Epithelial cell of prostate (primary cell): ENCODE results near the gene KIAA0825.

Source experiments
- DNase-seq: peaks from one replicate; pipeline ENCODE4 v3.0.0-alpha.2; 2011; ENCODE audit warnings: low read depth, low spot score
- H3K27ac ChIP-seq: fragments of 450-650 bp; 2 replicates; pipeline ENCODE4 v1.5.1; 2017; ENCODE audit warnings: mild to moderate bottlenecking

KIAA0825 gene

DNA sequence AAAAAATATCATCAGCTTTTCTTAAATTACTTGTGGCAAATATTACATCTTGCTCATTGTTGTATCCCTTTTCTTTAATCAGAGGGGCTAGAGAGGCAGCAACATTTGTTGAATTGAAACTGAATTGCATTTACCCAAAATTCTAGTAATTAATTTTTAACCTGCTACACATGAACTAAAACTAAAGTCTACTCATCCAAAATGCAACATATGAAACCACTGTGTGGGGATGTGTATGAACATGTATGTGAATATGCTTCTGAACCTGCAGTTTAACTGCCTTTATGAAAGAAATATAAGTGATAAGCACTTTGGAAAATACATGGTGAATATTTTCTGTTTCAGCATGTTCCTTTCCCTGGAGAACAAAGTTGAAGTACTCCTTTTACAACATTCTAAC is 158.5 kb downstream of the KIAA0825 start:
- no peak for DNase-seq
- no peak overlapping the region for H3K27ac ChIP-seq

DNA sequence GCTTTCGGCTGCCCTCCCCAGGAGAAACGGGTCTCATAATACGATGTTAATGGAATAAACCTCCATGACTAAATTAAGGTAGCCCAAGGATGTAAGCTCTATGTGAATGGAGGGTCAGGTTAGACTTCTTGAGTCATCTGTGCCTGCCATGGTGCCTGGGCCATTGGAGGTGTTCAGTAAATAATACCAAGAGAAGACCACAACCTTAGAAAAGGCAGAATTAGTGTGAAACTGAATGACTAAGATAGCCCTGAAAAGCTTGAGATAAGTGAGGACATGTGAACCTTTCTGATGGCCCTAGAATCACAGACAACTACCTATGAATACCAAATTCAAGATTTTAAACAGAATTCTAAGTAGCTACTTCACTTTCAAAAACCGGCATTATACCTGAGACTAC is 160.6 kb downstream of the KIAA0825 start:
- no peak overlapping the region for H3K27ac ChIP-seq

DNA sequence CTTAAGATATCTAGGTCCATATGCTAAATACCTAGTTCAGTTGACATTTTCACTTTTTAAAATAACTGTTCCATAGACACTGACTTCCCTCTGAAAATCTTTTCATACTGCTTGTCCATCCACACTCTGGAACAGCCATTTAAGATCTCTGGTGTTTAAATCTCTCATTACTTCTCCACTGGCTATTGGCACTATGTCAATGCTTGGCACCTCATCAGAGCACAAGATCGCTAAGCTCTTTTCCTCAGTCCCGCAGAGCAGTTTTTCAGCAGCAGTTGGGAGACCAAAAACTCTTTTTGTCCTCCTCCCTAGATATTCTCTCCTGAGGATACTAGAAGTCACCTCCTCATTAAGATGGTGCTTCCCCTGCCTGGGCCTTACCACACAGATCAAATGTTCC is 172.7 kb downstream of the KIAA0825 start:
- DNase-seq = no peak
- no peak overlapping the region for H3K27ac ChIP-seq

More for the DNA sequence above, 160.6 kb downstream of the KIAA0825 start:
- DNase-seq = no peak

DNA sequence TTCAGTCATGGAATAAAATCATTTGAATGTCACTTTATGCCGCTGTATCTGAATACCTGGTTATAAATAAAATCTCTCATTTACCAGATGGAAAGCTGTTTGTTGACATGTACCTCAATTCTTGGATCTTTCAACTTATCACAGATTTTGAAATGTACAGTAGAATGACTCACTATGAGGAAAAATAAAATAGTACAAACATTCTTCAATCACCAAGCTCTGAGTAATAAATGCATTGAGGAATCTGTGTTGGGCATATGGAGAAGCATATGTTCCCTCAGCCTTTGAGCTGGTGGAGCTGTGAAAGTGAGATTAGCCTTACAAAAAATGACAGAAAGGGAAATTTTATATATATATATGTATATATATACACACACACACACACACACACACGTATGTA is 175.4 kb downstream of the KIAA0825 start:
- DNase-seq = no peak

DNA sequence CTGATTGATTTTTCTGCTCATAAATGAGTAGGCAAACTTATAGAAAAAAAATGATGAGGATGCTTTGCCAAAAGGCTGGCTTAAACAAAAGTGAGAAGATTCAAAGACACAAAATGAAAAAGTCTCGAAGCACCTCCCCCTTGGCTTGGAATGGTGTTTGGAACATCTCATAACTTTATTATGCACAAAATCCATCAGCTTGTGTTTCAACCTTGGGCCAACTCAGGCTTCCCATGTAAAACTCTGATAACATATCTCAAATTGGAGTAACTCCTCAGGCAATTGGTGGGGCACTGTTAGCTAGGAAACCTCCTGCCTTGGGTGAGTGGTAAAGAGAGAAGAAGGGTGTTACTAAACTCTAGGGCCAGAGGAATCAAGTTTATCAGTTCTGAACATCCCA is 176.3 kb downstream of the KIAA0825 start:
- no peak for DNase-seq
- H3K27ac ChIP-seq = no peak overlapping the region

More for the DNA sequence above, 175.4 kb downstream of the KIAA0825 start:
- H3K27ac ChIP-seq = no peak overlapping the region

DNA sequence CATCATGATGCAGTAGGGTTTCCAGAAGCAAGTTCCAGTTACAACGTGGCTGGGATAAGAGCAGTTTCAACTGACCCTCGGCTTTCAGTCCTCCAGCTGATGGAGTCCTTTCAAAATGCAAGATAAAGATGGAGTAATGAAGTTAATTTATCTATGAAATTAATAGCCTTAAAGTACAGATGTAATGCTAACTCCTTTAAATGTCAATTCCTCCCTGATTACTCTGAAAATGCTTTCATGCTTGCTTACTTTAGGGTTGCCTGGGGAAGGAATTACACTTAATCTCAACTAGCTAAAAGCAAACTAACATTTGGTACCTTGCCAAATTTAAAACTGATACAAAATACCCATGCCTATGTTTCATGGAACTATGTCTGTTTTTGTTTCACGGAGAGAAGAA is 178.4 kb downstream of the KIAA0825 start:
- H3K27ac ChIP-seq = no peak overlapping the region
- DNase-seq = no peak

DNA sequence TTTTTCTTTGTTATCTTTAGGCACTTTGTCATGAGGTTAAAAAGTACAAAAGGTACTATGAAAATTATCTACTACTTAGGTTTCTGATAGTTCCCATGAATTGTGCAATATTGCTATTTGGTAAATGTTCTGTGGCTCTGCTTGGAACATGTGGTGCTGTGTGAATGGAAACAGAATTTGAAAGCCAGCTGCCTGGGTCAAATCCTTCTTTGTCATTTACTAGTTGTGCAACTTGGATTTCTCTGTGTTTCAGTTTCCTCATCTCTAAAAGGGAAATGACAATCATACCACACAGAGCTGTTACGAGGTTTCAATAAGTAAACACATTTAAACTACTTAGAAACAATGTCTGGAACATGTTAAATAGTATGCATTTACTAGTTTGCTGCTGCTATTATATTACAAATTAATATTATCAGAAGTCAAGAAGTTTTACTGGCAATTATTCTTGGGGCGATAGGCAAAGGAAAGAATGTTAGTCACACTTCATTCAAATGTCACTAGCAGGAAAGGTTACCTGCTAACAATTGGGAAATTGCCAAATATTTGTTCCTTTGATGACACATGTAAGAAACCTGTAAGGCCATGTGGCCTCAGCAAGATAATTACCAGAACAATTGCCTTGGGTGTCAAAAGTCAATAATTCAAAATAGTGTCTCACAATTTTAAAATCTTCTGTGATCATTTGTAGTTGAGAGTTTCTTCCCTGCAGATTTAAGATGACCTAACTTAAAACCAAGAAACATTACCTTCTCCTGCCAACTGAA is 184.8 kb downstream of the KIAA0825 start:
- DNase-seq = peak; percentile 44
- H3K27ac ChIP-seq = peak overlapping the region; percentile 40

DNA sequence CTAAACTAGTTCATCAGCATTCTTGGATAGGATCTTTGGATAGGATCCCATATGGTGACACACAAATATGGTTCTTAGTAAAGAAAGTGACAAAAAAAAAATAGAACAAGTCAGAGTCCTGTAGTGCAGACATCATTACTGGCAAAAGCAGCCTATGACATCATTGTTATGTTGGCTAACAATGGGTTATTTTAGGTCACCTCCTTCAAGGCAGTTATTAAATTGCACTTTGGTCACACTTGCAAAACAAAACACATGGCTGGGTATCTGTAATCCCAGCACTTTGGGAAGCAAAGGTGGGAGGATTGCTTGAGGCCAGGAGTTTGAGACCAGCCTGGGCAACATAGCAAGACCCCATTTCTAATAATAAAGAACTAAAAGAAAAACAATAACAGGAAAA is 185.9 kb downstream of the KIAA0825 start:
- no peak for DNase-seq
- no peak overlapping the region for H3K27ac ChIP-seq

DNA sequence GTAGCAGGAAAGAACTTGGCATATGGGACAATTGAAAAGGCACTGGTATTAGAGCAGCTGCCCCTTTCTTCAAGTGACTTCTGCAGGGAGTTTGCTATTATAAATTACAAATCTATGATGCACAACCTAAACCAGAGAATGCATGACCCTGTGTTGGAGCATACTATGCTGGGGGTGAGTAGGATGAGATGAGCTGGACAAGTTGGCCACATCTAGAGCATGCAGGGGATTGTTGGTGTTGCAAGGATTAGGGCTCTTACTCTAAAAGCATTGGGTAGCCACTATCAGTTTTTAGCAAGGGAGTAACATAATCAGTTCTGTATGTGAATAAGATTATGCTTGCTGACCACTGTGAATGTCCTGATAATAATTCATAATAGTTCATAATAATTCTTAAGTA is 186.7 kb downstream of the KIAA0825 start:
- no peak for DNase-seq
- no peak overlapping the region for H3K27ac ChIP-seq

DNA sequence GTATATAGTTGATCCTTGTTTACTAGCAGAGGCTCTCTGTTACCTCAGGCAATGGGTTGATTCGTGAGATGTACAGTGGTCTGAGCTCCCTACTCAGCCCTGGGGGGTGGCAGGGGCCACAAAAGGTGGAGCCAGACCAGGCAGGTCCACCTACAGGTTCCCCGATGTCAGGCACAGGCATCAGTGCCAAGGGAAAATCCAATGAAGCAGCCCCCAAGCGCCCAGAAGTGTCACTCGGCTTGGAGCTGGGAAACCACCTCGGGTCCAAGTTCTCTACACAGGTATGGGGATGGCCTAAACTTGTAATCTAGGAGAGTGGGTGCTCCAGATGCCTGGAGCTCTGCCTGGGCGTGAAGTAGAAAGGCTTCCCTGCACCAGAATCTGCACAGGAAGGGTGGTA is 188.8 kb downstream of the KIAA0825 start:
- no peak for DNase-seq

DNA sequence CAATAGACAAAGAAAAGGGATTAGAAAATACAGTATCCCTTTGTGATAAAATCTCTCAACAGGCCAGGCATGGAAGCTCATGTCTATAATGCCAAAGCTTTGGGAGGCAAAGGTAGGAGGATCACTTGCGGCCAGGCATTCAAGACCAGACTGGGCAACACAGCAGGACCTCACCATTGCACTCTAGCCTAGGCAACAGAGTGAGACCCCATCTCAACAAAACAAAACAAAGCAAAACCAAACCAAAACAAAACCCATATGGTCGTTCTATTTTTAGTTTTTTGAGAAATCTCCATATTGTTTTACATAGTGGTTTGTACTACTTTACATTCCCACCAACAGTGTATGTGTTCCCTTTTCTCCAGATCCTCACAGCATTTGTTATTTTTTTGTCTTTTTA is 193.0 kb downstream of the KIAA0825 start:
- no peak for DNase-seq

More for the DNA sequence above, 188.8 kb downstream of the KIAA0825 start:
- no peak overlapping the region for H3K27ac ChIP-seq

DNA sequence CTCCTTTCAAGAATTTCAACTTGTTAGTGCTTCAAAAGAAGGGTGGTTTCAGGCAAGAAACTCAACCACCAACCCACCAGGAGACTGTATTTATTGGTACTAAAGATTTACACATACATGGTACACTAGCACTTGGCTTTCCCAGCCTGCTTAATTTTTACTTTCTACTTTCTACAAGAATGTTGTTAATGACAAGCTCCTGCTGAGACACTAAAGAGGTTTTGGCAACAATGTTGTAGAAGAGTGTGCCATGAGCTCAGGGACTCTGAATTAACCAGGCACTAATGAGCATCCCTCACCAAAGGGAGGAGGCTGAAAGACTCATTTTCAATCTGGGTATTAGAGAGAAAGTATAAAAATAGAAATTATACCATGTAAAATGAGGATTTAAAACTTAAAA is 195.0 kb downstream of the KIAA0825 start:
- H3K27ac ChIP-seq = no peak overlapping the region
- DNase-seq = no peak

More for the DNA sequence above, 193.0 kb downstream of the KIAA0825 start:
- H3K27ac ChIP-seq = no peak overlapping the region

DNA sequence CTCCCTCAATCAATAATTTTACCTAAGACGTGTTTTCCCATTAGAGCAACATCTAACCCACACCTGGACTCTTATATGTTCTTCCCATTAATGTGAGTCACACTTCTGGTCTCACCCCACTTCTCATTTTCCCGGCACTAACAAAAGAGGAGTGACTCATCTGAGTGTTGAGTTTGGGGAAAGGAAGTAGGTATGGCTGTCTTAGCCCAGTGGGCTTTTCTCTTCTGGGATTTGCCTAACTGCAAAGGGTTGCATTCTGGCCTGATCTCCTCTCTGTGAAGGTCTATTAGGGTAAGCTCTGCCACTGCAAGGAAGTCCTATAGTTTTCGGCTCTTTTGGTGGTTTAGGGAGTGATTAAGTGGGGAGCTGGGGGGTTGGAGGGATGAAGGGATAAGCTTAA is 195.6 kb downstream of the KIAA0825 start:
- DNase-seq = peak; percentile 64
- H3K27ac ChIP-seq = peak overlapping the region; percentile 4

DNA sequence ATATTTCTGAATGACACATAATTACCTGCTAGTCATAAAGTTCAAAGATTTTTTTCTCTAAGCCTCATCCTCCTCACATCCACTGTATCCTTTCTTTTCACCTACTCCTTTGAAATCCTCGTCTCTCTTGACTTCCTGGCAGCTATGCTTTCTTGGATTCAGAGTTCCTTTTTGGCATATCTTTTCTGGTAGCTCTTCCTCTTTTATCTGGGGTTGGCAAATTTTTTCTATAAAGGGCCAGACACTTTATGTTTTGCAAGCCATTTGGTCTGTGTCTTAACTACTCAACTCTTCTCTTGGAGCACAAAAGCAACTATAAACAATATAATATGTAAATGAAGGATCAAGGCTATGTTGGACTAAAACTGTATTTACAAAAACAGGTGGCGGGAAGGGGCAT is 197.5 kb downstream of the KIAA0825 start:
- H3K27ac ChIP-seq = no peak overlapping the region
- no peak for DNase-seq

DNA sequence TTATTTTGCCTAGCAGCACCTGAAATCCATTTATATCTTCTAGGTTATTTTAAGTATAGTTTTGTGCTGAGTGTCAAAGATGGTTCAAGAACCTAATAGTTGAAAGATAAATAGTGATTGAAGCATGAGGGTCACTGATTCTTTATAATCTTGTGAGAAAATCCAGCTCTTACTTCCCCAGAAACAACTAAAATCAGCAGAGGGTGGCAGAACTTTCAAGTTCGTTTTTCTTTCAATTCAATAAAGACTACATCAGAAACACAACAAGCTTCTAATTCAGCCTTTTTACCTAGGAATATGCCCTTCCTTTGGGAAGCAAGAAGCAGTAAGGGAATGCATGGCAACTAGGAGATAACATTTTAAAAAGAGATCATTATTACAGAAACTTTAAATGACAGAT is 202.6 kb downstream of the KIAA0825 start:
- DNase-seq = no peak

DNA sequence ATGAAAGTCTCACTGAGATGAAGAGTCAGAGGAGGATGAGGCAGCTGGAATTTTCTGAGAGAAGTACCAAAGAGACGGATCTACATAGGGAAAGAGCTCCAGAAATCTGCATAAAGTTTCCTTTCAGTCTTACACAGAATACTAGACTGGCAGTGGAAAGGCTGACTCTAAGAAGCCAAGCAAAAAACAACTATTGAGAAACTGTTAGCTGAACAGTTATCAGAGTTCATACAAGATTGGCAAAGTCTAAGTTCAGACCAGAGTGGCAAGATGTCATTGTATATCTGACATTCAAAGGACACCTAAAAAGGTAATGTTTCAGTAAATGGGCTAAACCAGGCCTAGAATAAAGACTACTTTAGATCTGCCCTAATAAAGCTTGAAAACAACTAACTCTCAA is 209.0 kb downstream of the KIAA0825 start:
- no peak overlapping the region for H3K27ac ChIP-seq
- no peak for DNase-seq

More for the DNA sequence above, 202.6 kb downstream of the KIAA0825 start:
- H3K27ac ChIP-seq = no peak overlapping the region

DNA sequence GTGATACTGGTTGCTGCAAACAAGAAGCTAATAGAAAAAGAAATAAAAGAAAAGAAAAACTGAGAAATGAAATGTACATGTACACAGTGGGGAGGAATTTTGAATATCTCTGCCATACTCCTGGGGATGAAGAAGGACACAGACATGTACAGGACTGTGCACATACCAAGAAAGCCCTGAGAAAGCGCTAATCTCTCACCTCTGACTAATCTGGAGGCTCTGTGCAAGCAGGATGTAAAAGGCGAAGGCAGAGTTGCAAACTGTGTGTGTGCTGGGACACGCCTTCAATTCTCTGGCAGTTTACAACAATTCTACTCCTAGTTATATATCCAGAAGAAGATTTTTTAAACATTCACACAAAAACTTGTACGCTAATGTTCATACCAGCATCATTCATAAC is 211.4 kb downstream of the KIAA0825 start:
- peak; percentile 37 for DNase-seq
- H3K27ac ChIP-seq = no peak overlapping the region

DNA sequence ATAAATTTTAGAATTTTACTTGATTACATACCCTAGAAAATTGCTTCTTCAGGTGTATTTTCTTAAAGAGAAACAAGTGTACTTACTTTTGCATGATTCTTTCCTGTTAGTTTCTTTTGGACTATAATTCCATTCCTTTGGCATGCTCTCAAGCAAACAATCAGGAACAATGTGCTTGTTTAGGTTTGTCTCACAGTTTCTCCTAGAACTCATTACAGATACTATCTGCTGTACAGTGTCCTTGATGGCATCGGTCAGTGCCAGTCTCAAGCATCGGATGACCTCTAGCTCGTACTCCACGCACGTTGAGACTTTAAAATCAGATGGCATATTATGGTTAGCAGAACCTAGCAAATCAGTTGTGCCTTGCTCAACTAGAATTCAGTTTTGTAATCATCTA is 214.9 kb downstream of the KIAA0825 start:
- no peak overlapping the region for H3K27ac ChIP-seq
- no peak for DNase-seq

DNA sequence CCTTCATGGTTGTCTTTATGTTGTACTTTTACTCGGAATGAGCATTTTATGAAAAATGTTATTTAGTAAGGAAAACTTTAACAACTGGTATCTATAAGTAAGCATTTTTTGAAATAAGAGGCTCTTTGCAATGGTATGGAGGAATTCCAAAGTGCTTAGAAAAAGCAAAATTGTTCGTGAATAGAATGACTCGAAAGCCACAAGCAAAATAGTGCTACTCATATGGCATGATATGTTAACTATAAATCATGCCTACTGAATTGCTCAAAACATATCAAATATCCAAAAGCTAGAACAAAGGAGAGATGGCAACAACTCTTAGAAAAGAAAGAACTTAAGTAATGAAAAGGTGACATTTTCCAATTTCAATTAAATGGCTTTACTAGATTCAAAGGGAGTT is 216.3 kb downstream of the KIAA0825 start:
- H3K27ac ChIP-seq = no peak overlapping the region
- DNase-seq = no peak

DNA sequence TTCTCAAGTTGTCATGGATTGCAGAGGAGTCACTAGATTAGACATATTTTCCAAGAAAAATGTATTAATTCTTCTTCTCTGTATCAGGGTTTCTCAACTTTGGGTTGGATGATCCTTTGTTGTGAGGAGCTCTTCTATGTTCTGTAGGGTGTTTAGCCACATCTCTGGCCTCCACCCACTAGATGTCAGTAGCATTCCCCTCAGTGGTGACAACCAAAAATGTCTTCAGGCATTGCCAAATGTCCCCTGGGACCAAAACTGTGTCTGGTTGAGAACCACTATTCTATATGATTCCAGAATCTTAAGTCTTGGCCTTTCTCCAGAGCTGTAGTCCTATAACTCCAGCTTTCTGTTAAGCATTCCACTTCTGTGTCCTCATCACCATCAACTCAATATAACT is 220.9 kb downstream of the KIAA0825 start:
- DNase-seq = no peak
- H3K27ac ChIP-seq = no peak overlapping the region

DNA sequence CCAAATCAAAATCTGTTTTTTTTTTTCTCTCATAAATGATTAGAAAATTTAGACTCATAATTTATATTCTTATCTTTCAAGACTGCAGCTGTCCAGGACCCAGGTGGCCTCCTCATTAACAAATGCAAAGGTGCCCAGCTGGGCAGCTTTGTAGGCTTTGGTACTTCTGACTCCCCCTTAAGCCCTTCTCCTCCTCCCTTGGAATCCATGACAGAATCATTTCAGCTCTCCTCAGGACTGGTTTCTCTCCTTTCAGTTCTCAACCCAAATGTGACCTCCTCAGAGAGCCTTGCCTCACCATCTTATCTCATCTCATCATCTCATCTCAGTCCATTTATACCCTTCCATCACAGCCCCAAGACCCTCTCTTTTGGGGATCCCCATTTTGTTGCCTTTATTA is 221.7 kb downstream of the KIAA0825 start:
- H3K27ac ChIP-seq = no peak overlapping the region
- DNase-seq = no peak

DNA sequence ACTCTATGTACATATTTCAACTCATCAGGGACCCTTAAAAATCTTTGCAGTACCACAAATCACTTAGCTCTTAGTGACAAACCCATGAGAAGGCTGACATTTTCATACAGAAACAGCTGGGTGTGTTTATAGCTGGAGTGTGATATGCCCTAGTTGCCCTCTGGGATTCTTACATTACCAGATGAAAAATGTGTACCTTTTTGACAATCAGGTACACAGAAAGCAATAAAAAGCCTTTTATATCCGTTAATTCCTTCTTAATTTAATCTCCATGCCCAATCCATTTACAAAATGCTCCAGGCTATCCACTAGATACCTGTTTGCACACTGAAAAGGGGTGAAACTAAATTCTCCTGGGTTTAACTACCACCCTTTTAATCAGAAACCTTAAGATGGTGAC is 222.9 kb downstream of the KIAA0825 start:
- DNase-seq = no peak
- H3K27ac ChIP-seq = no peak overlapping the region
